ENCODE data around the gene BRD3OS. TPM values are rescaled to one million over a fixed set of nuclear protein-coding genes. Genes with fewer than 3 reads are reported as not detected.
A peak's percentile ranks its signal among the peaks of the same experiment; 100 is the strongest.

The BRD3OS gene
- total and polyA plus RNA-seq, 2 of the 13 experiments (the other 11 are each of a cell fraction or from before 2014, with no cell fraction given), result 4.9 to 5.7 TPM

DNA sequence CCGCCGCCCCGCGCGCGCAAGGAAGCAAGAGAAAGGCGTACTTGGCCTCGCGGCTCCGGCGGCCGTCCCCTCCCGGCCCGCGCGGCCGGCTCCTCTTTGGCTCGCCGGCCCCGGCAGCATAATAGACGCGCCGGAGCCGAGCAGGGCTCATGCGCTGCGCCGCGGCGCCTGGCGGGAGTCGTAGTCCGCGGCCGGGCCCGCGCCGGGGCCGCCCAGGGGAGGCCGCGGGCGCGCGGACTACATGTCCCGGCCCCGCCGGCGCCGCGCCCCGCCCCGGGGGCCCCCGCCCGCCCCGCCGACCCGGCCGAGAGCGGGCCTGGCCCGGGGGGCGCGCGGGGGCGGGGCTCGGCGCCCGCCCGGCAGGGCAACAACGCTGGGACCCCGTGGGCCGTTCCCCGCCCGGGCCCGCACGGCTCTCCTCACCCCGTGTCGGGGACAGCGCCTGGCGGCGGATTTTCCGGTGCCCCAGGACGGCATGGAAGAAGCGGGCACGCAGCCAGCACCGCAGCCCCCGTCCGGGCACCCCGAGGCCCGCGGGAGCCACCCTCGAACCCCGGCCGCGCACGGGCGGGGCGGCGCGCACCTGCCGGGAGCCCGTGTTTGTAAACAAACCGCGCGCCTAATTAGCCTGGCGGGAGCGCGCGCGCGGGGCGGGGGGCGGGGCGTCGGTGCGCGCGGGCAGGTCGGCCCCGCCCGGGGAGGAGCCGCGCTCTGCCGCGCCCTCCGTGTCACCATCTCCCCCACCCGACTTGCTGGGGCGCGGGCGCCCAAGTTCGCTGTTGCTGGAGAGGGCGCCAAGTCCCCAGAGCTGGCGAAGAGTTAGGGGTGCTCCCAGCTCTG, 42.8 kb downstream of the BRD3OS start, which contains the start of gene BRD3 (continued):
- TF ChIP-seq, protein P1, sequence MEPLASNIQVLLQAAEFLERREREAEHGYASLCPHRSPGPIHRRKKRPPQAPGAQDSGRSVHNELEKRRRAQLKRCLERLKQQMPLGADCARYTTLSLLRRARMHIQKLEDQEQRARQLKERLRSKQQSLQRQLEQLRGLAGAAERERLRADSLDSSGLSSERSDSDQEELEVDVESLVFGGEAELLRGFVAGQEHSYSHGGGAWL (CRISPR knock-in tag; IDR thresholded peaks at IDR 0.05), result no peak
- TF ChIP-seq ZFAT (CRISPR knock-in tag; conservative IDR thresholded peaks at IDR 0.05) (no peak), KDM5A (IDR thresholded peaks at IDR 0.05; ENCODE audit: borderline replicate concordance, low read length) (peak; percentile 72; the same call in 1 of the 2 replicates)

DNA sequence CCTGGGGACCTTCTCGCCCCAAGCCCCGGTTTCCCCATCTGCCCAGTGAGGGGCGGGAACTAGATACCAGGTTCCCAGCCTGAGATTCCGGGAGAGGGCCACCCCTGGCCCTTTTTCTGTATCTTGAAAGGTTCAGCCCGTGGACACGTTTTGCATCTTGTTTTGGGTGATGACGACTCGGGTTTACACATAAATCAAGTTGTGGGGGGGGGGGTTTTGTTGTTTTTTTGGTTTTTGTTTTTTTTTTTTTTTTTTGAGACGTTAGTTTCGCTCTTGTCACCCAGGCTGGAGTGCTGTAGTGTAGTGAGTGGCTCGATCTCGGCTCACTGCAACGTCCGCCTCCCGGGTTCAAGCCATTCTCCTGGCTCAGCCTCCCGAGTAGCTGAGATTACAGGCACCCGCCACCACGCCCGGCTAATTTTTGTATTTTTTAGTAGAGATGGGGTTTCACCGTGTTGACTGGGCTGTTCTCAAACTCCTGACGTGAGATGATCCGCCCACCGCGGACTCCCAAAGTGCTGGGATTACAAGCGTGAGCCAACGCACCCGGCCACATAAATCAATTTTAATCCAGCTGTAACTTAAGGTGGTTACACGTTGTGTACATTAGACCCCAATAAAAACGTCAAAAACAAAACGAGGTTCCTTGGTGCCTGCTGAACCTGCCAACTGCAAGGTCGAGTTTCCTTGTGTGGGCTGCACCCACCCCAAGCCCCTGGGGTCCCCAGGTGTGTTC, 43.6 kb downstream of the BRD3OS start:
- no peak overlapping the region for H3K27ac ChIP-seq (ENCODE audit: extremely low read length, insufficient read depth, low read length)
- in situ Hi-C loops (cut with HindIII; ENCODE audit: extremely low pct_ligation_motif_present, low pct_unique_long_range_greater_than_20kb) (loop anchor here (10.0 kb wide), 1 partner anchor 266 kb away; no protein-coding TSS in a partner anchor), intact Hi-C loops (cut with micrococcal nuclease; ENCODE audit: unreplicated experiment) (loop anchor here (5.0 kb wide), 1 partner anchor 42 kb away; the partner anchor contains the start of gene BRD3OS)
- DNase-seq (ENCODE audit: low spot score) (no peak), FAIRE-seq (no peak), ATAC-seq (no peak)
- H3K4me3 ChIP-seq (replicated peaks in 1 of 3; ENCODE audit: insufficient read depth in 1 of 3, low read depth in 2 of 3, low read length in 3 of 3), result peak overlapping the region; percentile 83 to 97 (median 83)
- peak overlapping the region; percentile 69 for H3K9ac ChIP-seq (ENCODE audit: insufficient read depth, low read depth, low read length)
- BruUV-seq (replicated peaks), result no TSS peak
- peak overlapping the region; percentile 79 for H3K4me2 ChIP-seq (ENCODE audit: low read depth, low read length)
- H3K79me2 ChIP-seq (ENCODE audit: insufficient read depth, low read length), result peaks cover 32% of the 10 kb centered on the region
- TF ChIP-seq FOXC1 (CRISPR knock-in tag; IDR thresholded peaks at IDR 0.05; ENCODE audit: borderline replicate concordance) (0 out of 2 replicates have a peak, but pooled peaks have one; percentile 26), LCORL (IDR thresholded peaks at IDR 0.05) (no peak), LCORL (CRISPR knock-in tag; IDR thresholded peaks at IDR 0.05) (0 out of 2 replicates have a peak, but pooled peaks have one; percentile 17), ZNF460 (CRISPR knock-in tag; IDR thresholded peaks at IDR 0.05; ENCODE audit: borderline replicate concordance) (peak; percentile 76; the same call in 1 of the 2 replicates), POLR2G (IDR thresholded peaks at IDR 0.05; ENCODE audit: low read depth, low read length) (0 out of 2 replicates have a peak, but pooled peaks have one; percentile 35), ZNF232 (CRISPR knock-in tag; IDR thresholded peaks at IDR 0.05; ENCODE audit: borderline replicate concordance) (0 out of 2 replicates have a peak, but pooled peaks have one; percentile 51), CCDC6 (CRISPR knock-in tag; IDR thresholded peaks at IDR 0.05) (no peak)
- TF ChIP-seq, protein P2, sequence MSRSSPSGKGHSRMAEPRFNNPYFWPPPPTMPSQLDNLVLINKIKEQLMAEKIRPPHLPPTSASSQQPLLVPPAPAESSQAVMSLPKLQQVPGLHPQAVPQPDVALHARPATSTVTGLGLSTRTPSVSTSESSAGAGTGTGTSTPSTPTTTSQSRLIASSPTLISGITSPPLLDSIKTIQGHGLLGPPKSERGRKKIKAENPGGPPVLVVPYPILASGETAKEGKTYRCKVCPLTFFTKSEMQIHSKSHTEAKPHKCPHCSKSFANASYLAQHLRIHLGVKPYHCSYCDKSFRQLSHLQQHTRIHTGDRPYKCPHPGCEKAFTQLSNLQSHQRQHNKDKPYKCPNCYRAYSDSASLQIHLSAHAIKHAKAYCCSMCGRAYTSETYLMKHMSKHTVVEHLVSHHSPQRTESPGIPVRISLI (CRISPR knock-in tag; IDR thresholded peaks at IDR 0.05; ENCODE audit: borderline replicate concordance), result no peak
- TF ChIP-seq, protein P3, sequence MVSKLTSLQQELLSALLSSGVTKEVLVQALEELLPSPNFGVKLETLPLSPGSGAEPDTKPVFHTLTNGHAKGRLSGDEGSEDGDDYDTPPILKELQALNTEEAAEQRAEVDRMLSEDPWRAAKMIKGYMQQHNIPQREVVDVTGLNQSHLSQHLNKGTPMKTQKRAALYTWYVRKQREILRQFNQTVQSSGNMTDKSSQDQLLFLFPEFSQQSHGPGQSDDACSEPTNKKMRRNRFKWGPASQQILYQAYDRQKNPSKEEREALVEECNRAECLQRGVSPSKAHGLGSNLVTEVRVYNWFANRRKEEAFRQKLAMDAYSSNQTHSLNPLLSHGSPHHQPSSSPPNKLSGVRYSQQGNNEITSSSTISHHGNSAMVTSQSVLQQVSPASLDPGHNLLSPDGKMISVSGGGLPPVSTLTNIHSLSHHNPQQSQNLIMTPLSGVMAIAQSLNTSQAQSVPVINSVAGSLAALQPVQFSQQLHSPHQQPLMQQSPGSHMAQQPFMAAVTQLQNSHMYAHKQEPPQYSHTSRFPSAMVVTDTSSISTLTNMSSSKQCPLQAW (CRISPR knock-in tag; IDR thresholded peaks at IDR 0.05), result peak; percentile 32; the same call in 1 of the 2 replicates
- H4K20me1 ChIP-seq (ENCODE audit: insufficient read depth, low read length), result peaks cover 20% of the 10 kb centered on the region
- H3K9me3 ChIP-seq (ENCODE audit: low read length), result no peaks in the 10 kb centered on the region
- CTCF ChIA-PET (ENCODE audit: low intra/inter-chr PET ratio, low total read pairs), result no interaction called here
- H3K27me3 ChIP-seq (ENCODE audit: control insufficient read depth in 1 of 2, insufficient read depth in 2 of 2, low read length in 2 of 2), result peaks cover 9 to 46% of the 10 kb centered on the region in 2 experiments
- peak overlapping the region; percentile 63 for H2AFZ ChIP-seq (ENCODE audit: low read length)
- 7% methylated on average over 24 of the region's 31 CpGs for WGBS (ENCODE audit: low lambda C conversion rate)
- H3K36me3 ChIP-seq (replicated peaks in 1 of 2; ENCODE audit: control insufficient read depth in 1 of 2, insufficient read depth in 2 of 2, low read length in 2 of 2), result no peaks in the 10 kb centered on the region
- POLR2A ChIA-PET, result interaction anchor here (0.7 to 0.8 kb wide), 2 partner anchors 11 to 26 kb away, joined by 3 to 5 read pairs; no protein-coding TSS in a partner anchor
- H3K4me1 ChIP-seq (ENCODE audit: insufficient read depth, low read length), result peaks cover 36% of the 10 kb centered on the region
